Colonic mucosa (tissue), 4 donors: Measurements from ENCODE around the gene TXNDC17. TPM values are rescaled to one million over a fixed set of nuclear protein-coding genes. Genes with fewer than 3 reads are reported as not detected.

Experiments used
- DNase-seq: peaks from one replicate; pipeline ENCODE4 v3.0.0-alpha.2; 2020
- H3K27ac ChIP-seq: fragments of 200-600 bp; one replicate; pipeline ENCODE4 v1.8.0; 2021
- H3K27me3 ChIP-seq: fragments of 200-600 bp; one replicate; pipeline ENCODE4 v1.8.0; 2021
- H3K36me3 ChIP-seq: fragments of 200-600 bp; one replicate; pipeline ENCODE4 v1.8.0; 2021
- H3K4me1 ChIP-seq: fragments of 200-600 bp; one replicate; pipeline ENCODE4 v1.8.0; 2021; ENCODE audit warnings: mild to moderate bottlenecking
- H3K4me3 ChIP-seq: fragments of 200-600 bp; one replicate; pipeline ENCODE4 v1.8.0; 2021
- H3K9ac ChIP-seq, 2 donors: one replicate each; pipeline ENCODE4 v1.7.0; 2013; ENCODE audit warnings: control low read depth in 2 of 2, low read depth in 2 of 2, low read length in 2 of 2
- H3K9me3 ChIP-seq: fragments of 200-600 bp; one replicate; pipeline ENCODE4 v1.8.0; 2021
- intact Hi-C: fragments of 100-400 bp; cut with DNase I; formaldehyde crosslinking; loops from one replicate; pipeline ENCODE4 v1.14.1; 2022
- total RNA-seq, 2 donors: library from RNA; stranded (reverse); fragmentation: NEBNext Ultra II Directional in 1 of 2; extraction: Animal tissue kit (Norgen Biotek cat#: 25700) in 1 of 2; gene quantifications; one replicate each; pipeline ENCODE4 v1.2.1, GENCODE V29; 2021
- TF ChIP-seq, protein P1 (sequence below): fragments of 200-600 bp; IDR thresholded peaks from one replicate; pipeline ENCODE4 v1.8.0; 2022; ENCODE audit warnings: antibody characterized with exemption, mild to moderate bottlenecking
- donor health status: healthy.
- donor health status: DM: no; HTN: no; CAD: no.
- donor health status: DM: no; HTN: no; CAD: no.

The TXNDC17 gene
- total RNA-seq, 2 donors from 2014 or later: 167 to 207 TPM

DNA sequence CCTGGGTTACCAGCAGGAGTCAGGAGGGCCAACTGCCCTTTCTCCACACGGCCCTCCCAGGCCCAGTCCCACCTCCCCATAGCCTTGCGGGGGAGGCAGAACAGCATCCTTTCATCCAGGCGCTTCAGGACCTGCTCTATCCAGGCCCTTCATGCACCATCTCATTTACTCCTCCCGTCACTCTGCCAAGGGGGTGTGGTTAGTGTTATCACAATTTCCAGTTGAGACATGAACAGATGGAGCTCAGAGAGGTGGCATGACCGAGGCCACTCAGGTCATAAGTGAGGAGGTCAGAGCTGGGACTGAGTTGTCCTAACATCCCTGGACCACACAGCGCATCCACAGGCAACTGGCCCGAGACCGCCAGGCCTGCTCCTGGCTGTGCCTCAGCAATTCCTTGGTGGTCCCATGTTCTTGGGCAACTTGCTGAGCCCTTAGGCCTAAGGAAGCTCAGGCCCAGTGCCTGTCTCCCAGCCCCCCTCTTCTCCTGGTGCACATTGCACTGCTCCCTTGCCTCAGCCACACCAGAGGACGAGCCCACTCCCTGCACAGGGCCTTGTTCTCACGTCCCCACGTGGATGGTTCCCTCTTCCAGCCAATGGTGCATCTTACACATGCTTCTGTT lies 34.5 kb downstream of the TXNDC17 start:
- no peaks in the 10 kb centered on the region for H3K27me3 ChIP-seq
- H3K9ac ChIP-seq: no peak overlapping the region
- H3K36me3 ChIP-seq: no peaks in the 10 kb centered on the region
- TF ChIP-seq, protein P1, sequence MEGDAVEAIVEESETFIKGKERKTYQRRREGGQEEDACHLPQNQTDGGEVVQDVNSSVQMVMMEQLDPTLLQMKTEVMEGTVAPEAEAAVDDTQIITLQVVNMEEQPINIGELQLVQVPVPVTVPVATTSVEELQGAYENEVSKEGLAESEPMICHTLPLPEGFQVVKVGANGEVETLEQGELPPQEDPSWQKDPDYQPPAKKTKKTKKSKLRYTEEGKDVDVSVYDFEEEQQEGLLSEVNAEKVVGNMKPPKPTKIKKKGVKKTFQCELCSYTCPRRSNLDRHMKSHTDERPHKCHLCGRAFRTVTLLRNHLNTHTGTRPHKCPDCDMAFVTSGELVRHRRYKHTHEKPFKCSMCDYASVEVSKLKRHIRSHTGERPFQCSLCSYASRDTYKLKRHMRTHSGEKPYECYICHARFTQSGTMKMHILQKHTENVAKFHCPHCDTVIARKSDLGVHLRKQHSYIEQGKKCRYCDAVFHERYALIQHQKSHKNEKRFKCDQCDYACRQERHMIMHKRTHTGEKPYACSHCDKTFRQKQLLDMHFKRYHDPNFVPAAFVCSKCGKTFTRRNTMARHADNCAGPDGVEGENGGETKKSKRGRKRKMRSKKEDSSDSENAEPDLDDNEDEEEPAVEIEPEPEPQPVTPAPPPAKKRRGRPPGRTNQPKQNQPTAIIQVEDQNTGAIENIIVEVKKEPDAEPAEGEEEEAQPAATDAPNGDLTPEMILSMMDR: no peak
- no peak overlapping the region for H3K4me3 ChIP-seq
- intact Hi-C loops: no loop called here
- H3K4me1 ChIP-seq: no peaks in the 10 kb centered on the region
- H3K27ac ChIP-seq: no peak overlapping the region
- no peak for DNase-seq
- H3K9me3 ChIP-seq: no peaks in the 10 kb centered on the region

DNA sequence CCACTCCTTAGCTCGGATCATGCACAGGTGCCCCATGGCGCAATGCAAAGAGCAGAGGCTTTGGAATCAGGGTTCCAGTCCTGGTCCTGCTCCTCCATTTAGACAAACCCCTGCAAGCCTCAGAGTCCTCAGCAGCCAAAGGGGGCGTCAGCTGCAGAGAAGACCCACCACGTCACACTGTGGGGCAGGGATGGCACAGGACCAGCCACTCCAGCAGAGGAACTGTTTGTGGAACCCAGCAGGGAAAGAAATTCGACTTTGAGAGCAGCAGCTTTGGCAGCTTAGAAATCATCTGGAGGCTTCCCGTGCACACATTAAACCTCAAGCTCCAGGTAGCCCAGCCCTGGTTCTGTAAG lies 35.9 kb downstream of the TXNDC17 start:
- Histone ChIP-seq H3K4me3 (no peak overlapping the region), H3K9me3 (no peaks in the 10 kb centered on the region), H3K27me3 (no peaks in the 10 kb centered on the region), H3K27ac (no peak overlapping the region), H3K36me3 (no peaks in the 10 kb centered on the region), H3K9ac (no peak overlapping the region), H3K4me1 (no peaks in the 10 kb centered on the region)
- DNase-seq: no peak
- intact Hi-C loops: no loop called here
- TF ChIP-seq, protein P1: no peak

DNA sequence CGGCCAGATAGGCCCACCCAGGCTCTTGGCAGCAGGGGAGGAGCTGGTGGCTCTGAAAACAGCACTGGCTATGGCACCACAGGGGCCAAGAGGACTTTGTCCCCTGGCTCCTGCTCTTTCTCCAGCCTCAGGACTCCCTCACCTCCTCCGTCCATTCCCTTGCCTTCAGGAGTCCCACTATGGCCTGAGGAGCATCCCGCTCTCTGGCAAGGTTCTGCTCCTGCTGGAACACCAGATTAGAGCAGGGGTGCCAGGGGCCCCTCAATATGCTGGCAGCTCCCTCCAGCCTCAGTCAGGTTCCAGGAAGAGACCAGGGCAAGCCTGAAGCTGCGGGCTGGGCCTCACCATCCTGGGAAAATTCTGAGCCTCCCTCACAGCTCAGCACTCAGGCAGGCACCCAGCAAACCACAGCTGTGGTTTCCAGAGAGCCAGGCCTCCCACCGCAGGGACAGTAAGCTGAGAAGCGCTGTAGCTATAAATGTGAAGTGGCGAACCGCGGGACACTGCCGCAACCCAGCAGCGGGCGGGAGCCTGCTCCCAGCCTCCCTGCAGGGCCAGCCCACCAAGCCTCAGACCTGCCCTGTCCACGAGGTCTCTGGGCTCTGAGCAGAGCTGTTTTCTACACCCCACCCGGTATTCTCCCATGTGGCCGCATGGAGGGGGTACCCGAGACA lies 36.4 kb downstream of the TXNDC17 start:
- H3K9me3 ChIP-seq: no peaks in the 10 kb centered on the region
- intact Hi-C loops: no loop called here
- TF ChIP-seq, protein P1: no peak
- H3K27ac ChIP-seq: no peak overlapping the region
- H3K4me1 ChIP-seq: no peaks in the 10 kb centered on the region
- no peak overlapping the region for H3K9ac ChIP-seq
- H3K27me3 ChIP-seq: no peaks in the 10 kb centered on the region
- no peaks in the 10 kb centered on the region for H3K36me3 ChIP-seq
- DNase-seq: no peak
- H3K4me3 ChIP-seq: no peak overlapping the region

DNA sequence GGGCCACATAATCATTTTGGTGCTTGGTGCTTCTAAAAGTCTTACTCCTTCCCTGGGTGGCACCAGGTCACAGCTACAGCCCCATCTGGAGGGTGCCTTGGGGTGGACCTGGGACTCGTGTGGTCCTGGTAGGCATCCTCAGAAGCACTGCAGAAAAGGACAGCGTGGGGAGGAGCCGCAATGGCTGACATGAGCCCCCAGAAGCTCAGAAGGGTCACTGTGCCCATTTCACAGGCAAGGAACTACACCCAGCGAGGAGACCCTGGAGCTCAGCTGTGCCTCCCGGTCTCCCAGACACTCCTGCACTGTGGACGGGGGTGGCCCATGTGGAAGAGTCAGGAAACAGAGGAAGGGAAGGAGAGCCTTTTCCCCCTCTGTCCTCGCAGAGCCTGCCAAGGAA lies 37.1 kb downstream of the TXNDC17 start:
- H3K4me1 ChIP-seq: no peaks in the 10 kb centered on the region

DNA sequence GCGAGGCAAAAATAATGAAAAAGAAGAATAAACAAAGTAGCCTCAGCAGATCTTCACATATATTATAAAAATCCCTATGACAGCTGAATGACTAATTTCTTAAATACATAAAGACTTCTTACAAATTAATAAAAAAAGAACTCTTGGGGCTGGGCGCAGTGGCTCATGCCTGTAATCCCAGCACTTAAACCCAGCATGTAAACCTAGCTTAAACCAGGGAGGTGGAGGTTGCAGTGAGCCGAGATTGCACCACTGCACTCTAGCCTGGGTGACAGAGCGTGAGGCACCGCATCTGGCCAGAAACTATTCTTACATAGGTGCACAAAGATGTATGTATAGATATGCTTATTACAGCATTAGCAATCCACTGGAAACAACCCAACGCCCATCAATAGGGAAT lies 38.4 kb downstream of the TXNDC17 start:
- intact Hi-C loops: no loop called here
- Histone ChIP-seq H3K9me3 (no peaks in the 10 kb centered on the region), H3K4me3 (no peak overlapping the region), H3K27ac (no peak overlapping the region), H3K36me3 (no peaks in the 10 kb centered on the region), H3K9ac (no peak overlapping the region), H3K27me3 (no peaks in the 10 kb centered on the region), H3K4me1 (no peaks in the 10 kb centered on the region)
- DNase-seq: no peak
- TF ChIP-seq, protein P1: no peak

More for the DNA sequence above, 37.1 kb downstream of the TXNDC17 start:
- no peak for DNase-seq
- Histone ChIP-seq H3K9ac (no peak overlapping the region), H3K27me3 (no peaks in the 10 kb centered on the region), H3K9me3 (no peaks in the 10 kb centered on the region), H3K27ac (no peak overlapping the region), H3K4me3 (no peak overlapping the region), H3K36me3 (no peaks in the 10 kb centered on the region)
- TF ChIP-seq, protein P1: no peak
- intact Hi-C loops: no loop called here
